ENCODE data around the gene KANSL1L. TPM values are rescaled to one million over a fixed set of nuclear protein-coding genes. Genes with fewer than 3 reads are reported as not detected.

Gene KANSL1L
- total and polyA plus RNA-seq, 7 donors, result 2.8 to 49.0 (median 32.6) TPM

- 51 to 66% methylated on average over 2 of the region's 2 CpGs for WGBS, 2 donors
- peaks cover 0 to 6% (median 3%) of the 10 kb centered on the region in 4 donors for H3K4me1 ChIP-seq
- H3K9me3 ChIP-seq, result no peaks in the 10 kb centered on the region
- TF ChIP-seq POLR2AphosphoS5 (IDR thresholded peaks at IDR 0.05) (no peak), POLR2A (IDR thresholded peaks at IDR 0.05) (no peak), EP300 (IDR thresholded peaks at IDR 0.05) (no peak)
- TF ChIP-seq, protein P1, sequence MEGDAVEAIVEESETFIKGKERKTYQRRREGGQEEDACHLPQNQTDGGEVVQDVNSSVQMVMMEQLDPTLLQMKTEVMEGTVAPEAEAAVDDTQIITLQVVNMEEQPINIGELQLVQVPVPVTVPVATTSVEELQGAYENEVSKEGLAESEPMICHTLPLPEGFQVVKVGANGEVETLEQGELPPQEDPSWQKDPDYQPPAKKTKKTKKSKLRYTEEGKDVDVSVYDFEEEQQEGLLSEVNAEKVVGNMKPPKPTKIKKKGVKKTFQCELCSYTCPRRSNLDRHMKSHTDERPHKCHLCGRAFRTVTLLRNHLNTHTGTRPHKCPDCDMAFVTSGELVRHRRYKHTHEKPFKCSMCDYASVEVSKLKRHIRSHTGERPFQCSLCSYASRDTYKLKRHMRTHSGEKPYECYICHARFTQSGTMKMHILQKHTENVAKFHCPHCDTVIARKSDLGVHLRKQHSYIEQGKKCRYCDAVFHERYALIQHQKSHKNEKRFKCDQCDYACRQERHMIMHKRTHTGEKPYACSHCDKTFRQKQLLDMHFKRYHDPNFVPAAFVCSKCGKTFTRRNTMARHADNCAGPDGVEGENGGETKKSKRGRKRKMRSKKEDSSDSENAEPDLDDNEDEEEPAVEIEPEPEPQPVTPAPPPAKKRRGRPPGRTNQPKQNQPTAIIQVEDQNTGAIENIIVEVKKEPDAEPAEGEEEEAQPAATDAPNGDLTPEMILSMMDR (IDR thresholded peaks at IDR 0.05), result no peak
- no peaks in the 10 kb centered on the region for H3K27me3 ChIP-seq
- no peaks in the 10 kb centered on the region for H3K36me3 ChIP-seq
- DNase-seq, result no peak
- intact Hi-C loops (cut with DNase I), result loop anchor here (5.0 to 10.0 kb wide), 4 partner anchors 125 to 863 kb away; partner anchors contain the start of gene MAP2
- H3K4me3 ChIP-seq, result no peak overlapping the region
- H3K27ac ChIP-seq, result no peak overlapping the region
Measured at GRCh38 chr2:210197720-210198119, 26.5 kb upstream of the KANSL1L start.

GRCh38 chr2:210195101-210195852 is 24.1 kb upstream of the KANSL1L start:
- H3K4me1 ChIP-seq, result peaks cover 0 to 6% (median 3%) of the 10 kb centered on the region in 4 donors
- TF ChIP-seq POLR2AphosphoS5 (IDR thresholded peaks at IDR 0.05) (no peak), EP300 (IDR thresholded peaks at IDR 0.05) (no peak)
- TF ChIP-seq, protein P1 (IDR thresholded peaks at IDR 0.05), result peak; percentile 10 to 76 (median 62)
- peak; percentile 54 for DNase-seq
- H3K27me3 ChIP-seq, result no peaks in the 10 kb centered on the region
- intact Hi-C loops (cut with DNase I), result loop anchor here (2.0 to 10.0 kb wide), 5 partner anchors 22 to 860 kb away; partner anchors contain the start of gene MAP2
- H3K36me3 ChIP-seq, result no peaks in the 10 kb centered on the region
- H3K27ac ChIP-seq, result no peak overlapping the region
- 27 to 39% methylated on average over 8 of the region's 8 CpGs for WGBS, 2 donors
- peak overlapping the region in 3 of 4 donors; percentile 19 to 32 (median 30) for H3K4me3 ChIP-seq
- no peaks in the 10 kb centered on the region for H3K9me3 ChIP-seq

- no peaks in the 10 kb centered on the region for H3K36me3 ChIP-seq
- peaks cover 0 to 3% (median 1%) of the 10 kb centered on the region in 4 donors for H3K9me3 ChIP-seq
- TF ChIP-seq EP300 (IDR thresholded peaks at IDR 0.05) (no peak), POLR2AphosphoS5 (IDR thresholded peaks at IDR 0.05) (no peak), POLR2A (IDR thresholded peaks at IDR 0.05) (no peak)
- TF ChIP-seq, protein P1 (IDR thresholded peaks at IDR 0.05), result no peak
- intact Hi-C loops (cut with DNase I), result loop anchor here (10.0 kb wide), 2 partner anchors 766 to 856 kb away; partner anchors contain the start of gene MAP2
- peaks cover 0 to 5% (median 2%) of the 10 kb centered on the region in 4 donors for H3K4me1 ChIP-seq
- H3K27me3 ChIP-seq, result no peaks in the 10 kb centered on the region
- DNase-seq, result no peak
- no peak overlapping the region for H3K4me3 ChIP-seq
- WGBS, 2 donors, result 43 to 74% methylated on average over 4 of the region's 4 CpGs
- no peak overlapping the region for H3K27ac ChIP-seq
Measured at GRCh38 chr2:210190345-210190744, 19.1 kb upstream of the KANSL1L start.

DNA sequence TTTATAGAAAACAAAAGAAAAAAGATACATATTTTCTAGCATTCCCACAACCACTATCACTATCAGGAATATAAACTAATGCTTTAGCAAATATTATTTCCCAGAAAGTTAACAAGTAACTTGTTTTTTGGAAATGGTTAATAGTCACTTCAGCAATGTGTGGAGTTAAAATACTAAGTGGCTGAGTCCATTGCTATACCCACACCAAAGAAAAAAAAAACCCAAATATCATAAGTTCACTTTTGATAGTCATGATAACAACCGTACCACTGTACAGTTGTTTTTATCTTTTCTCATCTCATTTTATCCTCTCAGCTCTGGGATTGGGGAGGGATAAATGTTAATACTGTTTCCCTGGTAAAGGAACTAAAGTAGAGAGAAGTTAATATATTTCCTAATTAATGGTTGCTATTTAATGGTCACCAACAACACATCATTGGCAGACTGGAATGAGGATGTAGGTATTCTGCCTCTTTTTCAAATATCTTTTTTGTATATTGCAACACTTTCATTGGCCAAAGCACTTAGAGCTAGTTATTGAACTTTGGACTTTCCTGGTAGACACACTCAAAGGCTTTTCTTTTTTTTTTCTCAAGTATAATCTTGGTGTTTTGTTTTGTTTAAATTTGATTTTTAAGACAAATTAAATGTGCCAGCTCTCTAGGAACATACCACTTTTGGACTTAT is 18.4 kb upstream of the KANSL1L start:
- WGBS, 2 donors, result 15 to 63% methylated on average over 1 of the region's 1 CpG
- Histone ChIP-seq H3K27me3 (no peaks in the 10 kb centered on the region), H3K36me3 (no peaks in the 10 kb centered on the region), H3K27ac (no peak overlapping the region), H3K4me1 (no peaks in the 10 kb centered on the region), H3K4me3 (no peak overlapping the region), H3K9me3 (peaks cover 0 to 5% (median 3%) of the 10 kb centered on the region in 4 donors)
- TF ChIP-seq POLR2A (IDR thresholded peaks at IDR 0.05) (no peak), POLR2AphosphoS5 (IDR thresholded peaks at IDR 0.05) (no peak), EP300 (IDR thresholded peaks at IDR 0.05) (no peak)
- TF ChIP-seq, protein P1 (IDR thresholded peaks at IDR 0.05), result no peak
- intact Hi-C loops (cut with DNase I), result loop anchor here (10.0 kb wide), 2 partner anchors 765 to 855 kb away; partner anchors contain the start of gene MAP2
- DNase-seq, result no peak

Data from sigmoid colon (tissue), 7 donors.